ENCODE results near the gene TMEM150B. TPM values are rescaled to one million over a fixed set of nuclear protein-coding genes. Genes with fewer than 3 reads are reported as not detected.
"Not testable (repeated sequence)": the region's sequence is repeated elsewhere in the genome, so short reads cannot be mapped to it uniquely, and the experiment has no call there.

The TMEM150B gene
- total RNA-seq, 4 donors from 2014 or later = 5.5 to 17.1 (median 7.7) TPM

GRCh38 chr19:55336101-55336500, 11.0 kb upstream of the TMEM150B start:
- DNase-seq (ENCODE audit: low spot score in 2 of 2) = no peak
- H3K9me3 ChIP-seq = no peaks in the 10 kb centered on the region
- 71 to 72% methylated on average over 7 of the region's 7 CpGs for WGBS, 2 donors

GRCh38 chr19:55333870-55334269, 8.7 kb upstream of the TMEM150B start:
- 73 to 76% methylated on average over 11 of the region's 11 CpGs for WGBS, 2 donors
- no peak for DNase-seq (ENCODE audit: low spot score in 2 of 2)
- H3K9me3 ChIP-seq = no peaks in the 10 kb centered on the region
- H3K4me3 ChIP-seq = no peak overlapping the region
- H3K27me3 ChIP-seq = peaks cover 0 to 7% of the 10 kb centered on the region in 2 donors
- TF ChIP-seq POLR2A (IDR thresholded peaks at IDR 0.05) = no peak
- H3K36me3 ChIP-seq = no peaks in the 10 kb centered on the region
- peaks cover 0 to 7% (median 5%) of the 10 kb centered on the region in 4 donors for H3K4me1 ChIP-seq
- H3K27ac ChIP-seq = no peak overlapping the region

More at GRCh38 chr19:55336101-55336500, 11.0 kb upstream of the TMEM150B start:
- no peaks in the 10 kb centered on the region for H3K36me3 ChIP-seq
- peaks cover 0 to 20% (median 16%) of the 10 kb centered on the region in 4 donors for H3K4me1 ChIP-seq
- H3K27ac ChIP-seq = no peak overlapping the region
- no peak overlapping the region for H3K4me3 ChIP-seq
- peaks cover 0 to 7% of the 10 kb centered on the region in 2 donors for H3K27me3 ChIP-seq
- no peak for TF ChIP-seq POLR2A (IDR thresholded peaks at IDR 0.05)
- TF ChIP-seq CTCF (IDR thresholded peaks at IDR 0.05) = no peak
- no peak for TF ChIP-seq EP300 (IDR thresholded peaks at IDR 0.05)

GRCh38 chr19:55329791-55330190, 4.7 kb upstream of the TMEM150B start:
- 79% methylated on average over 6 of the region's 6 CpGs for WGBS, 2 donors
- not testable (repeated sequence) for H3K9me3 ChIP-seq; H3K36me3 ChIP-seq; H3K27me3 ChIP-seq; H3K4me3 ChIP-seq; H3K4me1 ChIP-seq; H3K27ac ChIP-seq; DNase-seq (ENCODE audit: low spot score in 2 of 2)

- H3K27me3 ChIP-seq; H3K27ac ChIP-seq; H3K9me3 ChIP-seq; H3K4me3 ChIP-seq; H3K4me1 ChIP-seq; DNase-seq (ENCODE audit: low spot score in 2 of 2); H3K36me3 ChIP-seq: not testable (repeated sequence)
- WGBS, 2 donors = 64 to 77% methylated on average over 4 of the region's 4 CpGs
These were observed 3.7 kb upstream of the TMEM150B start for GRCh38 chr19:55328774-55329318.

- Histone ChIP-seq H3K27me3 (peaks cover 0 to 11% of the 10 kb centered on the region in 2 donors), H3K9me3 (no peaks in the 10 kb centered on the region), H3K4me3 (peak overlapping the region in 1 of 4 donors; percentile 14), H3K27ac (peak overlapping the region in 1 of 4 donors; percentile 47), H3K36me3 (no peaks in the 10 kb centered on the region), H3K4me1 (no peaks in the 10 kb centered on the region)
- TF ChIP-seq CTCF (IDR thresholded peaks at IDR 0.05) (no peak), POLR2A (IDR thresholded peaks at IDR 0.05) (no peak), EP300 (IDR thresholded peaks at IDR 0.05) (no peak)
- DNase-seq (ENCODE audit: low spot score in 2 of 2) = no peak
- WGBS, 2 donors = 80 to 84% methylated on average over 6 of the region's 6 CpGs
These were observed 479 bp downstream of the TMEM150B start for GRCh38 chr19:55324662-55325061.

- no peak for TF ChIP-seq EP300 (IDR thresholded peaks at IDR 0.05)
- no peak for TF ChIP-seq POLR2A (IDR thresholded peaks at IDR 0.05)
- TF ChIP-seq CTCF (IDR thresholded peaks at IDR 0.05) = no peak
- Histone ChIP-seq H3K27me3 (peaks cover 0 to 11% of the 10 kb centered on the region in 2 donors), H3K9me3 (no peaks in the 10 kb centered on the region), H3K4me3 (no peak overlapping the region), H3K27ac (peak overlapping the region in 1 of 4 donors; percentile 50), H3K4me1 (no peaks in the 10 kb centered on the region), H3K36me3 (no peaks in the 10 kb centered on the region)
- no peak for DNase-seq (ENCODE audit: low spot score in 2 of 2)
- 61 to 65% methylated on average over 11 to 12 of the region's 12 CpGs for WGBS, 2 donors
These were observed 2.8 kb downstream of the TMEM150B start for GRCh38 chr19:55322204-55322885.
